H1 (cell line): ENCODE data around the gene LRRC42. TPM values are rescaled to one million over a fixed set of nuclear protein-coding genes. Genes with fewer than 3 reads are reported as not detected.
"Not testable (repeated sequence)": the region's sequence is repeated elsewhere in the genome, so short reads cannot be mapped to it uniquely, and the experiment has no call there.

ENCODE experiments used
- CTCF ChIA-PET: fragments of 300-600 bp; sonication (Branson Sonifier 250); formaldehyde crosslinking; loops from one replicate; lab custom pipeline; 2021; ENCODE audit not compliant: partially characterized antibody; lab: Charles Lee
- POLR2A ChIA-PET: fragments of 300-600 bp; sonication (Branson Sonifier 250); formaldehyde crosslinking; loops from one replicate; lab custom pipeline; 2021; ENCODE audit warnings: inconsistent platforms; ENCODE audit not compliant: partially characterized antibody; lab: Charles Lee
- DNase-seq, 2 experiments: peaks; one replicate each; pipeline versions ENCODE4 v3.0.0 to v3.0.0-alpha.2; 2010 to 2022; ENCODE audit warnings: low spot score in 2 of 2, low read depth in 1 of 2, mixed read lengths in 1 of 2
- FAIRE-seq: peaks from 2 replicates; lab custom pipeline; 2011; peaks lifted over from hg19 to GRCh38; lab: Jason Lieb, UNC
- H2AFZ ChIP-seq: 2 replicates; pipeline ENCODE4 v1.8.1; 2012; ENCODE audit warnings: low read length, inconsistent platforms
- H2AK5ac ChIP-seq: 2 replicates; pipeline ENCODE4 v1.6.1; 2013; ENCODE audit warnings: low read depth, low read length
- H2BK120ac ChIP-seq: replicated peaks from 2 replicates; pipeline ENCODE3; 2013; ENCODE audit warnings: low read depth, low read length, inconsistent platforms
- H2BK12ac ChIP-seq: 2 replicates; pipeline ENCODE4 v1.6.1; 2013; ENCODE audit warnings: low read depth, low read length
- H2BK15ac ChIP-seq: 2 replicates; pipeline ENCODE4 v1.6.1; 2013; ENCODE audit warnings: low read length
- H2BK20ac ChIP-seq: 2 replicates; pipeline ENCODE4 v1.6.1; 2013; ENCODE audit warnings: low read length
- H2BK5ac ChIP-seq: 2 replicates; pipeline ENCODE4 v1.6.1; 2013; ENCODE audit warnings: low read depth, low read length
- H3K14ac ChIP-seq: 2 replicates; pipeline ENCODE4 v1.6.1; 2013; ENCODE audit warnings: inconsistent platforms; ENCODE audit not compliant: insufficient read length
- H3K18ac ChIP-seq: 2 replicates; pipeline ENCODE4 v1.6.1; 2013; ENCODE audit warnings: low read length; ENCODE audit errors: extremely low read depth
- H3K23ac ChIP-seq: 2 replicates; pipeline ENCODE4 v1.6.1; 2013; ENCODE audit warnings: inconsistent platforms; ENCODE audit not compliant: insufficient read length
- H3K23me2 ChIP-seq: 2 replicates; pipeline ENCODE4 v1.6.1; 2013; ENCODE audit warnings: low read depth, low read length
- H3K27ac ChIP-seq: 2 replicates; pipeline ENCODE4 v1.6.1; 2011; ENCODE audit warnings: low read depth, low read length, inconsistent platforms
- H3K27me3 ChIP-seq, 4 experiments: replicated peaks in 1 of 4; 1 replicate in 1 of 4; 2 replicates in 3 of 4; pipeline versions ENCODE4 v1.6.1 to v1.8.1; 2011 to 2013; ENCODE audit warnings: low read length in 3 of 4, mild to moderate bottlenecking in 3 of 4, inconsistent platforms in 2 of 4, mixed read lengths in 2 of 4, moderate library complexity in 1 of 4; ENCODE audit not compliant: control insufficient read depth in 3 of 4, insufficient read depth in 3 of 4; ENCODE audit errors: extremely low read depth in 1 of 4
- H3K36me3 ChIP-seq, 4 experiments: 2 replicates each; pipeline versions ENCODE4 v1.6.1 to v1.8.1; 2011 to 2013; ENCODE audit warnings: mild to moderate bottlenecking in 4 of 4, low read length in 3 of 4, moderate library complexity in 2 of 4, control low read depth in 1 of 4, inconsistent platforms in 1 of 4; ENCODE audit not compliant: insufficient read depth in 4 of 4, control insufficient read depth in 2 of 4
- H3K4ac ChIP-seq: replicated peaks from 2 replicates; pipeline ENCODE3; 2013; ENCODE audit warnings: low read length, low read depth, mixed read lengths, inconsistent platforms; ENCODE audit not compliant: insufficient read length
- H3K4me1 ChIP-seq, 4 experiments: replicated peaks in 1 of 4; 1 replicate in 1 of 4; 2 replicates in 3 of 4; pipeline versions ENCODE4 v1.6.1 to v1.8.1; 2011 to 2013; ENCODE audit warnings: low read length in 3 of 4, inconsistent platforms in 2 of 4, mixed read lengths in 1 of 4; ENCODE audit not compliant: insufficient read depth in 4 of 4, control insufficient read depth in 3 of 4
- H3K4me2 ChIP-seq, 2 experiments: 2 replicates each; pipeline versions ENCODE4 v1.6.1 to v1.8.1; 2011 to 2013; ENCODE audit warnings: low read depth in 2 of 2, low read length in 2 of 2, control low read depth in 1 of 2, inconsistent platforms in 1 of 2, mild to moderate bottlenecking in 1 of 2; ENCODE audit not compliant: insufficient read depth in 1 of 2
- H3K4me3 ChIP-seq, 4 experiments: fragments of 200-600, 300-600 bp in 1 of 4; sonication (generic), shearing (Covaris generic), sonication (Bioruptor Twin) in 1 of 4; 2 replicates each; pipeline versions ENCODE4 v1.5.1 to v1.8.1; 2011 to 2016; ENCODE audit warnings: low read length in 4 of 4, low read depth in 3 of 4, control low read depth in 2 of 4, inconsistent platforms in 2 of 4, mild to moderate bottlenecking in 2 of 4, mixed read lengths in 1 of 4, moderate library complexity in 1 of 4; ENCODE audit not compliant: insufficient read depth in 2 of 4; ENCODE audit errors: extremely low read depth in 1 of 4
- H3K56ac ChIP-seq: replicated peaks from 2 replicates; pipeline ENCODE3; 2013; ENCODE audit warnings: low read depth, mild to moderate bottlenecking, mixed read lengths, low read length, inconsistent platforms; ENCODE audit not compliant: insufficient read length
- H3K79me1 ChIP-seq: 2 replicates; pipeline ENCODE4 v1.6.1; 2013; ENCODE audit warnings: low read depth, low read length, control low read depth
- H3K79me2 ChIP-seq, 2 experiments: 2 replicates each; pipeline versions ENCODE4 v1.6.1 to v1.8.1; 2012 to 2013; ENCODE audit warnings: low read length in 2 of 2, mild to moderate bottlenecking in 2 of 2, inconsistent platforms in 1 of 2; ENCODE audit not compliant: insufficient read depth in 2 of 2, control insufficient read depth in 1 of 2
- H3K9ac ChIP-seq, 4 experiments: replicated peaks in 1 of 4; 1 replicate in 1 of 4; 2 replicates in 3 of 4; pipeline versions ENCODE4 v1.6.1 to v1.8.1; 2011 to 2013; ENCODE audit warnings: low read depth in 3 of 4, low read length in 3 of 4, control low read depth in 2 of 4, mild to moderate bottlenecking in 2 of 4, moderate library complexity in 2 of 4, inconsistent platforms in 1 of 4; ENCODE audit errors: extremely low read depth in 1 of 4
- H3K9me3 ChIP-seq, 2 experiments: 2 replicates each; pipeline versions ENCODE4 v1.6.1 to v1.8.1; 2012 to 2013; ENCODE audit warnings: mild to moderate bottlenecking in 2 of 2, moderate library complexity in 2 of 2, control low read depth in 1 of 2, inconsistent platforms in 1 of 2, low read depth in 1 of 2, low read length in 1 of 2, mixed read lengths in 1 of 2; ENCODE audit not compliant: insufficient read depth in 2 of 2
- H4K20me1 ChIP-seq, 2 experiments: replicated peaks in 1 of 2; 2 replicates each; pipeline versions ENCODE3 to v1.8.1; 2011 to 2013; ENCODE audit warnings: inconsistent platforms in 2 of 2, low read length in 2 of 2, mild to moderate bottlenecking in 1 of 2; ENCODE audit not compliant: insufficient read depth in 2 of 2, control insufficient read depth in 1 of 2
- H4K5ac ChIP-seq: 2 replicates; pipeline ENCODE4 v1.6.1; 2013; ENCODE audit warnings: low read length, low read depth, mixed read lengths, inconsistent platforms; ENCODE audit not compliant: insufficient read length
- H4K8ac ChIP-seq: 2 replicates; pipeline ENCODE4 v1.8.0; 2013; ENCODE audit warnings: mild to moderate bottlenecking, moderate library complexity, low read length, inconsistent platforms; ENCODE audit not compliant: insufficient read depth; ENCODE audit errors: extremely low read depth
- H4K91ac ChIP-seq: replicated peaks from 2 replicates; pipeline ENCODE3; 2013; ENCODE audit warnings: low read length, mixed read lengths, inconsistent platforms; ENCODE audit not compliant: insufficient read length
- WGBS, 2 experiments: shearing (Covaris generic) in 1 of 2; methylation state at CpG; one replicate each; pipeline versions ENCODE4 v1.1.6 to v1.1.7; 2013 to 2015; ENCODE audit warnings: low lambda C conversion rate in 2 of 2, mixed read lengths in 2 of 2, inconsistent platforms in 1 of 2, low coverage in 1 of 2, missing lambda C conversion rate in 1 of 2; ENCODE audit not compliant: insufficient replicate concordance in 2 of 2, insufficient coverage in 1 of 2, insufficient read length in 1 of 2; ENCODE audit errors: extremely low coverage in 1 of 2, missing lambda C conversion rate in 1 of 2; 5-methylcytosine and 5-hydroxymethylcytosine counted together
- polyA plus RNA-seq, 7 experiments: library from polyadenylated mRNA; depleted of rRNA in 3 of 7; stranded (reverse) in 5 of 7; unstranded in 2 of 7; fragments of >200 nt in 5 of 7; fragments of 200-250 nt in 2 of 7; gene quantifications; 1 replicate in 5 of 7; 2 replicates in 1 of 7; 4 replicates in 1 of 7; pipeline versions ENCODE4 v1.2.1 to v1.2.3, GENCODE V29; 2011 to 2013; ENCODE audit warnings: missing spikeins in 2 of 7, mixed read lengths in 2 of 7
- total RNA-seq: library from RNA; stranded (reverse); fragmentation: NEBNext Ultra II Directional; extraction: Animal tissue kit (Norgen Biotek cat#: 25700); gene quantifications from 2 replicates; pipeline ENCODE4 v1.2.1, GENCODE V29; 2021

The LRRC42 gene
- total and polyA plus RNA-seq, 2 of the 8 experiments (the other 6 are each of a cell fraction or from before 2014, with no cell fraction given), result 38.2 to 54.1 TPM

- WGBS, 2 experiments, result 91% methylated on average over 13 of the region's 19 CpGs; no CpG with 5 or more reads in 1 of the 2 experiments
- H2BK15ac ChIP-seq, result not testable (repeated sequence)
- H3K9me3 ChIP-seq, result peaks cover 3 to 17% of the 10 kb centered on the region in 2 experiments; a peak in 3 of 4 replicates
Measured at GRCh38 chr1:54003750-54004480, 57.8 kb downstream of the LRRC42 start.

More at GRCh38 chr1:54003750-54004480, 57.8 kb downstream of the LRRC42 start:
- H3K23ac ChIP-seq, H3K36me3 ChIP-seq, H4K5ac ChIP-seq, H3K4me3 ChIP-seq, H4K91ac ChIP-seq, H2BK12ac ChIP-seq, FAIRE-seq, H3K27ac ChIP-seq, H3K79me2 ChIP-seq, H3K9ac ChIP-seq, H3K27me3 ChIP-seq, H2BK20ac ChIP-seq, H3K18ac ChIP-seq, H2BK120ac ChIP-seq, H3K14ac ChIP-seq, H4K20me1 ChIP-seq, H2AFZ ChIP-seq, H3K4me2 ChIP-seq, POLR2A ChIA-PET, H2BK5ac ChIP-seq, H2AK5ac ChIP-seq, H3K56ac ChIP-seq, H3K79me1 ChIP-seq, DNase-seq, H3K4me1 ChIP-seq, H3K4ac ChIP-seq, H4K8ac ChIP-seq, H3K23me2 ChIP-seq: not testable (repeated sequence)
- CTCF ChIA-PET, result interaction anchor here (1.5 to 4.1 kb wide), 3 partner anchors 12 to 80 kb away, joined by 3 to 18 read pairs (median 6); no protein-coding TSS in a partner anchor
